PC-3 (cell line): ENCODE measurements around the gene RSF1.

Experiments
- EZH2phosphoT487 ChIP-seq: fragments of 300-600 bp; sonication (generic); IDR thresholded peaks from 2 replicates; pipeline ENCODE4 v1.6.1; 2018; ENCODE audit warnings: mild to moderate bottlenecking, antibody characterized with exemption, low read length, borderline replicate concordance
- TF ChIP-seq, protein P1 (sequence below): fragments of 300-600 bp; sonication (generic); conservative IDR thresholded peaks from 2 replicates; pipeline ENCODE4 v1.5.1; 2017; ENCODE audit warnings: antibody characterized with exemption, low read depth, mild to moderate bottlenecking, low read length

DNA sequence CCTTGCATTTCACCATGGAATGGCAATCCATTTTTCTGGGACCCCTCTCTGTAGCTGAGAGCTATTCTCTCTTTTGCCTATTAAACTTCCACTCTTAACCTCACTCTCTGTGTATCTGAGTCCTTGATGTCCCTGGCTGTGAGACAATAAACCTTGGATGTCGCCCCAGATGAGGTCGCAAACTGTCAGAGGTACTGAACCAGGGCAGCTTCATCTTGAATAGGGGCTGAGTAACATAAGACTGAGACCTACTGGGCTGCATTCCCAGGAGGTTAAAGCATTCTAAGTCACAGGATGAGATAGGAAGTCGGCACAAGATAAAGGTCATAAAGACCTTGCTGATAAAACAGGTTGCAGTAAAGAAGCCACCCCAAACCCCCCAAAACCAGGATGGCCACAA is 68.0 kb downstream of the RSF1 start:
- TF ChIP-seq, protein P1, sequence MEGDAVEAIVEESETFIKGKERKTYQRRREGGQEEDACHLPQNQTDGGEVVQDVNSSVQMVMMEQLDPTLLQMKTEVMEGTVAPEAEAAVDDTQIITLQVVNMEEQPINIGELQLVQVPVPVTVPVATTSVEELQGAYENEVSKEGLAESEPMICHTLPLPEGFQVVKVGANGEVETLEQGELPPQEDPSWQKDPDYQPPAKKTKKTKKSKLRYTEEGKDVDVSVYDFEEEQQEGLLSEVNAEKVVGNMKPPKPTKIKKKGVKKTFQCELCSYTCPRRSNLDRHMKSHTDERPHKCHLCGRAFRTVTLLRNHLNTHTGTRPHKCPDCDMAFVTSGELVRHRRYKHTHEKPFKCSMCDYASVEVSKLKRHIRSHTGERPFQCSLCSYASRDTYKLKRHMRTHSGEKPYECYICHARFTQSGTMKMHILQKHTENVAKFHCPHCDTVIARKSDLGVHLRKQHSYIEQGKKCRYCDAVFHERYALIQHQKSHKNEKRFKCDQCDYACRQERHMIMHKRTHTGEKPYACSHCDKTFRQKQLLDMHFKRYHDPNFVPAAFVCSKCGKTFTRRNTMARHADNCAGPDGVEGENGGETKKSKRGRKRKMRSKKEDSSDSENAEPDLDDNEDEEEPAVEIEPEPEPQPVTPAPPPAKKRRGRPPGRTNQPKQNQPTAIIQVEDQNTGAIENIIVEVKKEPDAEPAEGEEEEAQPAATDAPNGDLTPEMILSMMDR, result no peak
- no peak for TF ChIP-seq EZH2phosphoT487
